Chondrocyte (in vitro differentiated cells): Measurements from ENCODE around the gene ZNF92. TPM values are rescaled to one million over a fixed set of nuclear protein-coding genes. Genes with fewer than 3 reads are reported as not detected.

Experiments
- DNase-seq: peaks from one replicate; pipeline ENCODE4 v3.0.0; 2021; ENCODE audit warnings: mixed read lengths, low spot score
- H3K27ac Mint-ChIP-seq: one replicate; pipeline ENCODE4 v1.8.0; 2021; ENCODE audit warnings: mild to moderate bottlenecking, moderate library complexity, mixed read lengths; ENCODE audit not compliant: unreplicated experiment
- H3K27me3 Mint-ChIP-seq: 2 replicates; pipeline ENCODE4 v1.8.0; 2021; ENCODE audit warnings: low read depth, mixed read lengths
- H3K36me3 Mint-ChIP-seq: 2 replicates; pipeline ENCODE4 v1.8.0; 2021; ENCODE audit warnings: low read depth, mixed read lengths
- H3K4me1 Mint-ChIP-seq: 2 replicates; pipeline ENCODE4 v1.8.0; 2021; ENCODE audit warnings: low read depth, mild to moderate bottlenecking, mixed read lengths
- H3K4me3 Mint-ChIP-seq: one replicate; pipeline ENCODE4 v1.8.0; 2021; ENCODE audit warnings: mild to moderate bottlenecking, moderate library complexity, mixed read lengths; ENCODE audit not compliant: unreplicated experiment
- H3K9me3 Mint-ChIP-seq: 2 replicates; pipeline ENCODE4 v1.8.0; 2021; ENCODE audit warnings: low read depth, mixed read lengths
- total RNA-seq: library from RNA; stranded (reverse); gene quantifications from 3 replicates; pipeline ENCODE4 v1.2.1, GENCODE V29; 2021
- TF ChIP-seq, protein P1 (sequence below): fragments of 200-600 bp; sonication (generic); IDR thresholded peaks from 2 replicates; pipeline ENCODE4 v1.5.0; 2021; ENCODE audit warnings: antibody characterized with exemption, mild to moderate bottlenecking, moderate library complexity

The ZNF92 gene
- total RNA-seq, 1 donor from 2014 or later, result 4.0 TPM

DNA sequence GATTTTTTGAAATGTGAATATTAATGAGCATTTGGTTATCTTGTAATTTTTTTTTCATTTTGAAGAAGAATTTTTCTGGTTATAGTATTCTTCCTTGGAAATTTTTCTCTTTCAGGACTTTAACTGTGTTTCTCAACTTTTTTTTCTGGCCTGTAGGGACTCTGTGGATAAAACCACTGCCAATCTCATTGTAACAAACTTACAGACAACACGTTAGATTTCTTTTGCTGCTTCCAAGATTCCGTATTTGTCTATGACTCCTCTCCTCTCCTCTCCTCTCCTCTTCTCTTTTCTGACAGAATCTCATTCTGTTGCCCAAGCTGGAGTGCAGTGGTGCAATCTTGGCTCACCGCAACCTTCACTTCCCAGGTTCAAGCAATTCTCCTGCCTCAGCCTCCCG lies 19.4 kb upstream of the ZNF92 start:
- TF ChIP-seq, protein P1, sequence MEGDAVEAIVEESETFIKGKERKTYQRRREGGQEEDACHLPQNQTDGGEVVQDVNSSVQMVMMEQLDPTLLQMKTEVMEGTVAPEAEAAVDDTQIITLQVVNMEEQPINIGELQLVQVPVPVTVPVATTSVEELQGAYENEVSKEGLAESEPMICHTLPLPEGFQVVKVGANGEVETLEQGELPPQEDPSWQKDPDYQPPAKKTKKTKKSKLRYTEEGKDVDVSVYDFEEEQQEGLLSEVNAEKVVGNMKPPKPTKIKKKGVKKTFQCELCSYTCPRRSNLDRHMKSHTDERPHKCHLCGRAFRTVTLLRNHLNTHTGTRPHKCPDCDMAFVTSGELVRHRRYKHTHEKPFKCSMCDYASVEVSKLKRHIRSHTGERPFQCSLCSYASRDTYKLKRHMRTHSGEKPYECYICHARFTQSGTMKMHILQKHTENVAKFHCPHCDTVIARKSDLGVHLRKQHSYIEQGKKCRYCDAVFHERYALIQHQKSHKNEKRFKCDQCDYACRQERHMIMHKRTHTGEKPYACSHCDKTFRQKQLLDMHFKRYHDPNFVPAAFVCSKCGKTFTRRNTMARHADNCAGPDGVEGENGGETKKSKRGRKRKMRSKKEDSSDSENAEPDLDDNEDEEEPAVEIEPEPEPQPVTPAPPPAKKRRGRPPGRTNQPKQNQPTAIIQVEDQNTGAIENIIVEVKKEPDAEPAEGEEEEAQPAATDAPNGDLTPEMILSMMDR, result no peak
- H3K9me3 Mint-ChIP-seq, result peaks cover 2% of the 10 kb centered on the region
- no peak for DNase-seq
- H3K27me3 Mint-ChIP-seq, result no peaks in the 10 kb centered on the region
- H3K4me1 Mint-ChIP-seq, result no peaks in the 10 kb centered on the region
- H3K36me3 Mint-ChIP-seq, result no peaks in the 10 kb centered on the region
- H3K27ac Mint-ChIP-seq, result no peak overlapping the region
- H3K4me3 Mint-ChIP-seq, result no peak overlapping the region

DNA sequence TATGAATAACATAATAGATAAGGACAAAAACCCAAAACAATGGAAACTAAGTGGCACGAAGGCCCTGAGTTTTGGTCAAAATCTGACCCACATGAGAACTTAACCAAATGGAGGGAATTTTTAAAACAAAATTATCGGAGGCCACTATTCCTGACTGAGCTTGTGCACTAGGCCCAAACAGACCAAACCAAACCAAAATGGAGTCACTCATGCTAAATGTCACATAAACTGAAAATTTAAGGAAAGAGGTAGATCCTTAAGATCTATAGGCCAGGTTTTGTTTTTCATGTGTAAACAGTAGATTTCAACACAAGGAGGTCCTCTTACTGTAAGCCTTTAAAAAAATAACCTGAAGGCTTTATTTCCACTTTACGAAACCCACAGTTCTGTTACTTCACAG lies 3.8 kb upstream of the ZNF92 start:
- no peaks in the 10 kb centered on the region for H3K27me3 Mint-ChIP-seq
- no peak for DNase-seq
- peaks cover 11% of the 10 kb centered on the region for H3K4me1 Mint-ChIP-seq
- H3K36me3 Mint-ChIP-seq, result no peaks in the 10 kb centered on the region
- no peaks in the 10 kb centered on the region for H3K9me3 Mint-ChIP-seq
- H3K27ac Mint-ChIP-seq, result no peak overlapping the region
- TF ChIP-seq, protein P1, result no peak
- H3K4me3 Mint-ChIP-seq, result no peak overlapping the region

DNA sequence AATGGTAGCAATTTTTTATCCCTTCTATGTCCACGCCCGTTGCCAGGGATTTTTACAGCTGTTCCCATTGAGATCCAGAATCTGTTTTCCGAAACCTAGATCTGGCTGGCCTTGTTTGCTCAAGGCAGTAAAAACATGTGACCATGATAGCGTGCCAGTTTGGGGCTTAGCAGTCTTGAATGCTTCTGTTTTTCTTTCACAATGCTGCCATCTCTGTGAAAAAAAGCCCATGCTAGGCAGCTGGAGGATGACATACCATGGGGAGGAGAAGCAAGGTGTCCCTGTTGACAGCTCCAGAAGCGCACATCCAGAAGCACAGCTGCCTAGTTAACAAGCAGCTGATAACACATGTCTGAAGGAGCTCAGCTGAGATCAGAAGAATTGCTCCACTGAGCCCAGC lies 2.2 kb upstream of the ZNF92 start:
- H3K4me3 Mint-ChIP-seq, result no peak overlapping the region
- H3K27ac Mint-ChIP-seq, result no peak overlapping the region
- DNase-seq, result no peak
- H3K36me3 Mint-ChIP-seq, result no peaks in the 10 kb centered on the region
- no peaks in the 10 kb centered on the region for H3K9me3 Mint-ChIP-seq
- H3K27me3 Mint-ChIP-seq, result no peaks in the 10 kb centered on the region
- TF ChIP-seq, protein P1, result no peak
- peaks cover 18% of the 10 kb centered on the region for H3K4me1 Mint-ChIP-seq

DNA sequence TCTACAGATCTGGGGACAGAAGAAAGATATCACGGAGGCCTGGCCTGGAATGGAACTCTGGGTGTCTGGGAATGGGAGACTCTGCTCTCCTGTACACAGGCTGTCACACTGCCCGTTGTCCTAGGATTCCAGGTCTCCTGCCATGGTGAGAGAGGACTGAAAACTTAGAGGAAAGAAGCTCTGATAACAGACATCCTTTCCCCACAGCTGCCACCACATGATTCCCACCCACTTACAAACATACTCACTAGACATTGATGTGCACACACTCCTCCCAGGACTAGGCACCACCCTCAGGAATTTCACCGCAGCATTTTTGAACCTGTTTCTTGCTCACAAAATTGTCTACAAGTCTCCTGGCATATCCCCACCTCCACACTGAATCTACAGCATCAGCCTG lies 5.7 kb downstream of the ZNF92 start:
- H3K4me3 Mint-ChIP-seq, result no peak overlapping the region
- no peaks in the 10 kb centered on the region for H3K27me3 Mint-ChIP-seq
- no peaks in the 10 kb centered on the region for H3K9me3 Mint-ChIP-seq
- DNase-seq, result no peak
- peaks cover 2% of the 10 kb centered on the region for H3K36me3 Mint-ChIP-seq
- TF ChIP-seq, protein P1, result no peak
- H3K4me1 Mint-ChIP-seq, result peaks cover 32% of the 10 kb centered on the region
- no peak overlapping the region for H3K27ac Mint-ChIP-seq

DNA sequence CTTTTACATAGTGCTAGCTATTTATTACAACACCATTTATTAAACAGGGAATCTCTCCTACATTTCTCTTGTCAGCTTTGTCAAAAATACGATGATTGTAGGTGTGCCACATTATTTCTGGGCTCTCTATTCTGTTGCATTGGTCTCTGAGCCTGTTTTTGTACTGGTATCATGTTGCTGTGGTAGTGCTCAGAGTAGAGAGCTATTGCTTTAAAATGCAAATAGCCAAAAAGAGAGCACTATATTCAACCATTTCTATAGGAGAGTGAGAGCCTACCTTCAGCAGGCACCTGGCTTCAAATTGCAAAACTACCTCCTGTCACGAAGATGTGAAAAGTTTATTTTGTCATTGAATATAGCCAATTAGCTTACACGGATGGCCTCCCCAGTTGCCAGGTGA lies 8.1 kb downstream of the ZNF92 start:
- no peaks in the 10 kb centered on the region for H3K27me3 Mint-ChIP-seq
- H3K27ac Mint-ChIP-seq, result no peak overlapping the region
- DNase-seq, result no peak
- TF ChIP-seq, protein P1, result no peak
- no peaks in the 10 kb centered on the region for H3K9me3 Mint-ChIP-seq
- peaks cover 22% of the 10 kb centered on the region for H3K4me1 Mint-ChIP-seq
- H3K36me3 Mint-ChIP-seq, result peaks cover 2% of the 10 kb centered on the region
- H3K4me3 Mint-ChIP-seq, result no peak overlapping the region
